CD8-positive, alpha-beta memory T cell (primary cell): ENCODE data around the gene KRTAP10-4. TPM values are rescaled to one million over a fixed set of nuclear protein-coding genes. Genes with fewer than 3 reads are reported as not detected.

Experiments used
- CTCF ChIA-PET: fragments of 350-600 bp; sonication (Branson Sonifier 250); formaldehyde crosslinking; loops from one replicate; lab custom pipeline; 2021; ENCODE audit warnings: antibody characterized with exemption; lab: Charles Lee
- POLR2A ChIA-PET: fragments of 350-600 bp; sonication (Branson Sonifier 250); formaldehyde crosslinking; loops from one replicate; lab custom pipeline; 2021; ENCODE audit warnings: antibody characterized with exemption; lab: Charles Lee
- DNase-seq, 5 donors: peaks; one replicate each; pipeline versions ENCODE4 v3.0.0 to v3.0.0-alpha.2; 2020 to 2022; ENCODE audit warnings: mixed read lengths in 1 of 5
- H3K27ac ChIP-seq: one replicate; pipeline ENCODE4 v1.7.0; 2013; ENCODE audit warnings: low read depth, mild to moderate bottlenecking, low read length, moderate library complexity
- H3K27me3 ChIP-seq: 2 replicates; pipeline ENCODE4 v1.7.0; 2013; ENCODE audit warnings: low read length, mild to moderate bottlenecking; ENCODE audit not compliant: insufficient read depth, poor library complexity, severe bottlenecking
- H3K36me3 ChIP-seq: 2 replicates; pipeline ENCODE4 v1.7.0; 2013; ENCODE audit warnings: mild to moderate bottlenecking, low read length, moderate library complexity; ENCODE audit not compliant: insufficient read depth
- H3K4me1 ChIP-seq: 2 replicates; pipeline ENCODE4 v1.7.0; 2013; ENCODE audit warnings: mild to moderate bottlenecking, low read length, moderate library complexity; ENCODE audit not compliant: insufficient read depth
- H3K4me3 ChIP-seq: 2 replicates; pipeline ENCODE4 v1.7.0; 2013; ENCODE audit warnings: mild to moderate bottlenecking, low read length
- H3K9me3 ChIP-seq: 2 replicates; pipeline ENCODE4 v1.7.0; 2013; ENCODE audit warnings: mild to moderate bottlenecking, low read length
- H3K27ac Mint-ChIP-seq, 8 donors: one replicate each; pipeline ENCODE4 v1.8.0; 2020 to 2021; ENCODE audit warnings: mixed read lengths in 8 of 8, mild to moderate bottlenecking in 6 of 8, inconsistent platforms in 3 of 8, moderate library complexity in 3 of 8
- H3K27me3 Mint-ChIP-seq, 2 donors: one replicate each; pipeline ENCODE4 v1.8.0; 2020 to 2021; ENCODE audit warnings: mixed read lengths in 2 of 2, mild to moderate bottlenecking in 1 of 2, moderate library complexity in 1 of 2
- H3K36me3 Mint-ChIP-seq, 3 donors: one replicate each; pipeline ENCODE4 v1.8.0; 2020 to 2021; ENCODE audit warnings: mixed read lengths in 3 of 3, inconsistent platforms in 1 of 3, mild to moderate bottlenecking in 1 of 3
- H3K4me1 Mint-ChIP-seq, 3 donors: one replicate each; pipeline ENCODE4 v1.8.0; 2020 to 2021; ENCODE audit warnings: mixed read lengths in 3 of 3, inconsistent platforms in 1 of 3, mild to moderate bottlenecking in 1 of 3
- H3K4me3 Mint-ChIP-seq, 7 donors: one replicate each; pipeline ENCODE4 v1.8.0; 2020 to 2021; ENCODE audit warnings: mixed read lengths in 7 of 7, mild to moderate bottlenecking in 6 of 7, moderate library complexity in 4 of 7, inconsistent platforms in 2 of 7
- H3K9me3 Mint-ChIP-seq, 5 donors: one replicate each; pipeline ENCODE4 v1.8.0; 2020 to 2022; ENCODE audit warnings: mixed read lengths in 5 of 5, mild to moderate bottlenecking in 3 of 5, moderate library complexity in 2 of 5, inconsistent platforms in 1 of 5
- polyA plus RNA-seq: library from polyadenylated mRNA; unstranded; fragments of 300-500 nt; fragmentation: Illumina TruSeq; gene quantifications from one replicate; pipeline ENCODE4 v1.2.3, GENCODE V29; 2021
- total RNA-seq, 2 experiments: library from RNA; stranded (reverse); gene quantifications; one replicate each; pipeline ENCODE4 v1.2.3, GENCODE V29; 2021

The KRTAP10-4 gene
- total and polyA plus RNA-seq, 3 experiments from 2014 or later = not detected

DNA sequence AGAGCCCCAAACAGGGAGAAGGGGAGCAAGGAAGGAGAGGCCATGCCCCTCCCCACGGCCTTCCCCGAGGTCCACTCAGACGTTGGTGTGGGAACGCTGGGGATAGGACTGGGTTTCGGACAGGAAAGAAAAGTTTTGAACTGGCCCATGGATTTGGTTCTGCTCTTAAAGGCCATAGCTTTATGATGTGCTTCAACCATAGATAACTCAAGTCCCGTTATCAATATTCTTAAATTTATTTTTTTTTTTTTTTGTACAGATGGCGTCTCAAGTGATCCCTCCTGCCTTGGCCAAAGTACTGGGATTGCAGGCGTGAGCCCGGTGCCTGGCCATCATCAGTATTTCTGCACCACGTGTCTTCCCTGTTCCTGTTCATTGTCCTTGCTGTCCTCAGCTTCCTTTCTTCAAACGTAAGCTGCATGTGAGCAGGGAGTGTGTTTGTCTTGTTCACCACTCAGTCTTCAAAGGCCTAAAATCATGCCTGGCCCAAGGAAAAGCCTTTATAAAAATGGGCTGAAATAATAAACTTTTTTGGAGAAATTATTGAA lies 32.7 kb upstream of the KRTAP10-4 start:
- Histone ChIP-seq H3K27me3 (no peaks in the 10 kb centered on the region), H3K36me3 (no peaks in the 10 kb centered on the region), H3K4me3 (no peak overlapping the region), H3K9me3 (no peaks in the 10 kb centered on the region), H3K27ac (no peak overlapping the region), H3K4me1 (no peaks in the 10 kb centered on the region)
- ChIA-PET CTCF (interaction anchor here (1.3 kb wide), 1 partner anchor 30 kb away, joined by 3 read pairs; no protein-coding TSS in a partner anchor), POLR2A (no interaction called here)
- H3K9me3 Mint-ChIP-seq = peaks cover 4 to 14% (median 8%) of the 10 kb centered on the region in 5 donors
- no peak for DNase-seq
- peaks cover 3 to 6% of the 10 kb centered on the region in 2 donors for H3K27me3 Mint-ChIP-seq
- peaks cover 0 to 11% (median 3%) of the 10 kb centered on the region in 3 donors for H3K36me3 Mint-ChIP-seq
- peaks cover 0 to 4% (median 4%) of the 10 kb centered on the region in 3 donors for H3K4me1 Mint-ChIP-seq
- H3K4me3 Mint-ChIP-seq = no peak overlapping the region
- H3K27ac Mint-ChIP-seq = no peak overlapping the region

GRCh38 chr21:44542716-44543115 lies 30.8 kb upstream of the KRTAP10-4 start:
- Mint-ChIP-seq H3K4me1 (peaks cover 12 to 16% (median 16%) of the 10 kb centered on the region in 3 donors), H3K9me3 (peaks cover 14 to 32% (median 24%) of the 10 kb centered on the region in 5 donors), H3K36me3 (peaks cover 2 to 21% (median 16%) of the 10 kb centered on the region in 3 donors), H3K27ac (no peak overlapping the region), H3K4me3 (no peak overlapping the region), H3K27me3 (peaks cover under 1 to 4% of the 10 kb centered on the region in 2 donors)
- no peak overlapping the region for H3K4me3 ChIP-seq
- peaks cover 13% of the 10 kb centered on the region for H3K4me1 ChIP-seq
- no peak overlapping the region for H3K27ac ChIP-seq
- no peak for DNase-seq
- POLR2A ChIA-PET = no interaction called here
- CTCF ChIA-PET = no interaction called here
- H3K9me3 ChIP-seq = peaks cover 6% of the 10 kb centered on the region
- no peaks in the 10 kb centered on the region for H3K27me3 ChIP-seq
- no peaks in the 10 kb centered on the region for H3K36me3 ChIP-seq

- DNase-seq = no peak
- Mint-ChIP-seq H3K27ac (no peak overlapping the region), H3K4me3 (no peak overlapping the region), H3K36me3 (peaks cover 5 to 26% (median 16%) of the 10 kb centered on the region in 3 donors), H3K4me1 (peaks cover 29 to 35% (median 30%) of the 10 kb centered on the region in 3 donors), H3K9me3 (peaks cover 15 to 34% (median 24%) of the 10 kb centered on the region in 5 donors), H3K27me3 (peaks cover 0 to 4% of the 10 kb centered on the region in 2 donors)
- ChIA-PET POLR2A (interaction anchor here (0.6 kb wide), 1 partner anchor 18 kb away, joined by 3 read pairs; no protein-coding TSS in a partner anchor), CTCF (interaction anchor here (1.4 kb wide), 1 partner anchor 34 kb away, joined by 5 read pairs; no protein-coding TSS in a partner anchor)
- Histone ChIP-seq H3K4me1 (peaks cover 21% of the 10 kb centered on the region), H3K9me3 (peaks cover 6% of the 10 kb centered on the region), H3K36me3 (no peaks in the 10 kb centered on the region), H3K4me3 (no peak overlapping the region), H3K27ac (no peak overlapping the region), H3K27me3 (no peaks in the 10 kb centered on the region)
Measured at GRCh38 chr21:44544566-44544965, 29.0 kb upstream of the KRTAP10-4 start.

- H3K36me3 Mint-ChIP-seq = peaks cover 5 to 30% (median 16%) of the 10 kb centered on the region in 3 donors
- no peaks in the 10 kb centered on the region for H3K27me3 ChIP-seq
- CTCF ChIA-PET = interaction anchor here (0.7 to 3.0 kb wide), 6 partner anchors 12 to 246 kb away, joined by 3 to 16 read pairs (median 5); partner anchors contain the start of gene KRTAP12-3
- H3K27me3 Mint-ChIP-seq = peaks cover 0 to 4% of the 10 kb centered on the region in 2 donors
- H3K4me3 Mint-ChIP-seq = peak overlapping the region in 6 of 7 donors; percentile 74 to 84 (median 81)
- DNase-seq = peak in 2 of 5 donors; percentile 43 to 65
- H3K9me3 Mint-ChIP-seq = peaks cover 15 to 29% (median 21%) of the 10 kb centered on the region in 5 donors
- no peak overlapping the region for H3K27ac ChIP-seq
- H3K4me1 ChIP-seq = peaks cover 21% of the 10 kb centered on the region
- peak overlapping the region; percentile 35 for H3K4me3 ChIP-seq
- no peaks in the 10 kb centered on the region for H3K36me3 ChIP-seq
- peak overlapping the region; percentile 79 to 96 (median 90) for H3K27ac Mint-ChIP-seq
- POLR2A ChIA-PET = interaction anchor here (0.8 to 1.1 kb wide), 3 partner anchors 109 to 270 kb away, joined by 3 read pairs; partner anchors contain the start of gene SUMO3
- peaks cover 6% of the 10 kb centered on the region for H3K9me3 ChIP-seq
- H3K4me1 Mint-ChIP-seq = peaks cover 29 to 35% (median 30%) of the 10 kb centered on the region in 3 donors
Measured at GRCh38 chr21:44547656-44548331, 25.7 kb upstream of the KRTAP10-4 start.

- Histone ChIP-seq H3K9me3 (peaks cover 6% of the 10 kb centered on the region), H3K27me3 (no peaks in the 10 kb centered on the region), H3K27ac (no peak overlapping the region), H3K4me1 (peaks cover 21% of the 10 kb centered on the region), H3K4me3 (no peak overlapping the region), H3K36me3 (no peaks in the 10 kb centered on the region)
- Mint-ChIP-seq H3K9me3 (peaks cover 18 to 34% (median 23%) of the 10 kb centered on the region in 5 donors), H3K27me3 (peaks cover 0 to 4% of the 10 kb centered on the region in 2 donors), H3K4me1 (peaks cover 29 to 35% (median 30%) of the 10 kb centered on the region in 3 donors), H3K27ac (peak overlapping the region in 5 of 8 donors; percentile 7 to 64 (median 43)), H3K4me3 (peak overlapping the region in 5 of 7 donors; percentile 9 to 52 (median 34)), H3K36me3 (peaks cover 5 to 36% (median 16%) of the 10 kb centered on the region in 3 donors)
- CTCF ChIA-PET = interaction anchor here (3.0 kb wide), 1 partner anchor 38 kb away, joined by 16 read pairs; no protein-coding TSS in a partner anchor
- POLR2A ChIA-PET = interaction anchor here (1.1 kb wide), 1 partner anchor 269 kb away, joined by 3 read pairs; the partner anchor contains the start of gene SUMO3
- no peak for DNase-seq
Measured at GRCh38 chr21:44548381-44548780, 25.1 kb upstream of the KRTAP10-4 start.

DNA sequence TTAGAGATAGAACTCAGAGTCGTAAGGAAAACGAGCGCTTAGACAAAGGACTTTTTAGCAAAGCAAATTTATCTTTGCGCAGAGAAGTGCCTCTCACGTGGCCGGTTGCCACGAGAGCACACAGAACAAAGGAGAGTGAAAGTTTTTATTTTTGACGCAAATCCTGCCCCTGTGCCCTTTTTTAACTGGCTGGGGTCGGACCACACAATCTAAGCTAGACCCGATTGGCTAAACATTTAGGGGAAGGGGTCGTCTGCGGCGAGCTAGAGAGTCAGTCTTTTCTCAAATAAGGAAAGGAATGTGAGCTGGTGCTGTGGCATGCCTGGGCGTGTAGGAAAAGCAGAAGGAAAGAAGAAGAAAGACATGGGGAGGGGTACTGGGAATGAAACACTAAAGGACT lies 24.6 kb upstream of the KRTAP10-4 start:
- DNase-seq = no peak
- Mint-ChIP-seq H3K4me3 (peak overlapping the region in 1 of 7 donors; percentile 29), H3K27ac (peak overlapping the region in 2 of 8 donors; percentile 7 to 80), H3K4me1 (peaks cover 29 to 35% (median 30%) of the 10 kb centered on the region in 3 donors), H3K36me3 (peaks cover 5 to 40% (median 16%) of the 10 kb centered on the region in 3 donors), H3K9me3 (peaks cover 21 to 40% (median 25%) of the 10 kb centered on the region in 5 donors), H3K27me3 (peaks cover 0 to 4% of the 10 kb centered on the region in 2 donors)
- no peaks in the 10 kb centered on the region for H3K27me3 ChIP-seq
- POLR2A ChIA-PET = no interaction called here
- H3K4me1 ChIP-seq = peaks cover 21% of the 10 kb centered on the region
- no peak overlapping the region for H3K4me3 ChIP-seq
- peaks cover 6% of the 10 kb centered on the region for H3K9me3 ChIP-seq
- CTCF ChIA-PET = interaction anchor here (3.0 kb wide), 1 partner anchor 39 kb away, joined by 16 read pairs; no protein-coding TSS in a partner anchor
- no peak overlapping the region for H3K27ac ChIP-seq
- no peaks in the 10 kb centered on the region for H3K36me3 ChIP-seq

- H3K4me1 Mint-ChIP-seq = peaks cover 29 to 35% (median 30%) of the 10 kb centered on the region in 3 donors
- H3K36me3 Mint-ChIP-seq = peaks cover 5 to 40% (median 16%) of the 10 kb centered on the region in 3 donors
- H3K9me3 ChIP-seq = peaks cover 6% of the 10 kb centered on the region
- CTCF ChIA-PET = interaction anchor here (3.0 kb wide), 1 partner anchor 40 kb away, joined by 16 read pairs; no protein-coding TSS in a partner anchor
- peaks cover 2 to 3% of the 10 kb centered on the region in 2 donors for H3K27me3 Mint-ChIP-seq
- peaks cover 21% of the 10 kb centered on the region for H3K4me1 ChIP-seq
- no peak for DNase-seq
- H3K27me3 ChIP-seq = no peaks in the 10 kb centered on the region
- no peak overlapping the region for H3K4me3 ChIP-seq
- peaks cover 21 to 38% (median 25%) of the 10 kb centered on the region in 5 donors for H3K9me3 Mint-ChIP-seq
- no peak overlapping the region for H3K27ac Mint-ChIP-seq
- no peaks in the 10 kb centered on the region for H3K36me3 ChIP-seq
- H3K4me3 Mint-ChIP-seq = no peak overlapping the region
- H3K27ac ChIP-seq = no peak overlapping the region
- POLR2A ChIA-PET = no interaction called here
Measured at GRCh38 chr21:44549525-44550211, 23.9 kb upstream of the KRTAP10-4 start.
